ENCODE data around the gene TRPM4.

Gene TRPM4

GRCh38 chr19:49155005-49155819 is 2.4 kb upstream of the TRPM4 start, which contains the start of gene HRC:
Gene HRC (minus strand): TSS chr19:49155396. CDS start chr19:49155237, 159 bp downstream.
- Histone ChIP-seq H3K27me3 (ENCODE audit: insufficient read depth, low read length) (peaks cover 52% of the 10 kb centered on the region), H3K4me1 (ENCODE audit: insufficient read depth, low read length) (peaks cover 4% of the 10 kb centered on the region; the same call in 1 of the 2 replicates), H3K9ac (ENCODE audit: low read depth, low read length) (no peak within 1 kb of the TSS), H3K4me3 (ENCODE audit: low read length) (no peak within 1 kb of the TSS), H3K9me3 (ENCODE audit: insufficient read depth, low read depth, low read length) (no peaks in the 10 kb centered on the region), H3K36me3 (ENCODE audit: insufficient read depth, low read depth, low read length) (no peaks in the 10 kb centered on the region), H3K27ac (ENCODE audit: low read length) (no peak within 1 kb of the TSS)

- Histone ChIP-seq H3K4me3 (ENCODE audit: low read length) (no peak overlapping the region), H3K36me3 (ENCODE audit: insufficient read depth, low read depth, low read length) (no peaks in the 10 kb centered on the region), H3K27me3 (ENCODE audit: insufficient read depth, low read length) (peaks cover 51% of the 10 kb centered on the region), H3K9me3 (ENCODE audit: insufficient read depth, low read depth, low read length) (no peaks in the 10 kb centered on the region), H3K9ac (ENCODE audit: low read depth, low read length) (no peak overlapping the region), H3K27ac (ENCODE audit: low read length) (no peak overlapping the region), H3K4me1 (ENCODE audit: insufficient read depth, low read length) (peaks cover 4% of the 10 kb centered on the region; the same call in 1 of the 2 replicates)
These were observed 1.7 kb upstream of the TRPM4 start for GRCh38 chr19:49155820-49156346.

GRCh38 chr19:49160450-49161189 is 3.0 kb downstream of the TRPM4 start:
- Histone ChIP-seq H3K9me3 (ENCODE audit: insufficient read depth, low read depth, low read length) (no peaks in the 10 kb centered on the region), H3K27me3 (ENCODE audit: insufficient read depth, low read length) (peaks cover 30% of the 10 kb centered on the region; the same call in 1 of the 2 replicates), H3K9ac (ENCODE audit: low read depth, low read length) (no peak overlapping the region), H3K27ac (ENCODE audit: low read length) (no peak overlapping the region), H3K4me3 (ENCODE audit: low read length) (no peak overlapping the region), H3K4me1 (ENCODE audit: insufficient read depth, low read length) (peaks cover 8% of the 10 kb centered on the region), H3K36me3 (ENCODE audit: insufficient read depth, low read depth, low read length) (no peaks in the 10 kb centered on the region)

GRCh38 chr19:49161987-49162386 is 4.4 kb downstream of the TRPM4 start:
- no peaks in the 10 kb centered on the region for H3K36me3 ChIP-seq (ENCODE audit: insufficient read depth, low read depth, low read length)
- no peak overlapping the region for H3K4me3 ChIP-seq (ENCODE audit: low read length)
- H3K9ac ChIP-seq (ENCODE audit: low read depth, low read length), result no peak overlapping the region
- H3K27me3 ChIP-seq (ENCODE audit: insufficient read depth, low read length), result peaks cover 34% of the 10 kb centered on the region; the same call in 1 of the 2 replicates
- peaks cover 4% of the 10 kb centered on the region for H3K4me1 ChIP-seq (ENCODE audit: insufficient read depth, low read length)
- H3K9me3 ChIP-seq (ENCODE audit: insufficient read depth, low read depth, low read length), result no peaks in the 10 kb centered on the region
- H3K27ac ChIP-seq (ENCODE audit: low read length), result no peak overlapping the region

- H3K4me1 ChIP-seq (ENCODE audit: insufficient read depth, low read length), result peaks cover 4% of the 10 kb centered on the region
- H3K9ac ChIP-seq (ENCODE audit: low read depth, low read length), result peak overlapping the region; percentile 27; the same call in 1 of the 2 replicates
- H3K9me3 ChIP-seq (ENCODE audit: insufficient read depth, low read depth, low read length), result no peaks in the 10 kb centered on the region
- H3K36me3 ChIP-seq (ENCODE audit: insufficient read depth, low read depth, low read length), result no peaks in the 10 kb centered on the region
- H3K27ac ChIP-seq (ENCODE audit: low read length), result no peak overlapping the region
- peak overlapping the region; percentile 51; the same call in 1 of the 2 replicates for H3K4me3 ChIP-seq (ENCODE audit: low read length)
- H3K27me3 ChIP-seq (ENCODE audit: insufficient read depth, low read length), result peaks cover 19% of the 10 kb centered on the region; the same call in 1 of the 2 replicates
These were observed 7.6 kb downstream of the TRPM4 start for GRCh38 chr19:49165111-49165750.

- no peaks in the 10 kb centered on the region for H3K9me3 ChIP-seq (ENCODE audit: insufficient read depth, low read depth, low read length)
- H3K27ac ChIP-seq (ENCODE audit: low read length), result no peak overlapping the region
- peaks cover 4% of the 10 kb centered on the region for H3K4me1 ChIP-seq (ENCODE audit: insufficient read depth, low read length)
- H3K36me3 ChIP-seq (ENCODE audit: insufficient read depth, low read depth, low read length), result no peaks in the 10 kb centered on the region
- H3K4me3 ChIP-seq (ENCODE audit: low read length), result peak overlapping the region; percentile 51; the same call in 1 of the 2 replicates
- H3K27me3 ChIP-seq (ENCODE audit: insufficient read depth, low read length), result peaks cover 19% of the 10 kb centered on the region; the same call in 1 of the 2 replicates
- H3K9ac ChIP-seq (ENCODE audit: low read depth, low read length), result no peak overlapping the region
These were observed 8.3 kb downstream of the TRPM4 start for GRCh38 chr19:49165865-49166301.

GRCh38 chr19:49167857-49168409 is 10.3 kb downstream of the TRPM4 start:
- Histone ChIP-seq H3K27me3 (ENCODE audit: insufficient read depth, low read length) (peaks cover 19% of the 10 kb centered on the region; the same call in 1 of the 2 replicates), H3K27ac (ENCODE audit: low read length) (no peak overlapping the region), H3K9me3 (ENCODE audit: insufficient read depth, low read depth, low read length) (no peaks in the 10 kb centered on the region), H3K4me3 (ENCODE audit: low read length) (no peak overlapping the region), H3K9ac (ENCODE audit: low read depth, low read length) (no peak overlapping the region), H3K4me1 (ENCODE audit: insufficient read depth, low read length) (peaks cover 4% of the 10 kb centered on the region), H3K36me3 (ENCODE audit: insufficient read depth, low read depth, low read length) (peaks cover 4% of the 10 kb centered on the region; the same call in 1 of the 2 replicates)

GRCh38 chr19:49168421-49168820 is 10.8 kb downstream of the TRPM4 start:
- H3K4me1 ChIP-seq (ENCODE audit: insufficient read depth, low read length), result peaks cover 4% of the 10 kb centered on the region
- peaks cover 4% of the 10 kb centered on the region; the same call in 1 of the 2 replicates for H3K36me3 ChIP-seq (ENCODE audit: insufficient read depth, low read depth, low read length)
- H3K4me3 ChIP-seq (ENCODE audit: low read length), result no peak overlapping the region
- H3K27me3 ChIP-seq (ENCODE audit: insufficient read depth, low read length), result peaks cover 19% of the 10 kb centered on the region; the same call in 1 of the 2 replicates
- H3K27ac ChIP-seq (ENCODE audit: low read length), result no peak overlapping the region
- no peak overlapping the region for H3K9ac ChIP-seq (ENCODE audit: low read depth, low read length)
- H3K9me3 ChIP-seq (ENCODE audit: insufficient read depth, low read depth, low read length), result no peaks in the 10 kb centered on the region

GRCh38 chr19:49173198-49173597 is 15.6 kb downstream of the TRPM4 start:
- H3K27me3 ChIP-seq (ENCODE audit: insufficient read depth, low read length), result no peaks in the 10 kb centered on the region
- no peaks in the 10 kb centered on the region for H3K9me3 ChIP-seq (ENCODE audit: insufficient read depth, low read depth, low read length)
- H3K27ac ChIP-seq (ENCODE audit: low read length), result no peak overlapping the region
- H3K4me1 ChIP-seq (ENCODE audit: insufficient read depth, low read length), result no peaks in the 10 kb centered on the region
- H3K36me3 ChIP-seq (ENCODE audit: insufficient read depth, low read depth, low read length), result peaks cover 4% of the 10 kb centered on the region; the same call in 1 of the 2 replicates
- no peak overlapping the region for H3K4me3 ChIP-seq (ENCODE audit: low read length)
- no peak overlapping the region for H3K9ac ChIP-seq (ENCODE audit: low read depth, low read length)

GRCh38 chr19:49180659-49181058 is 23.1 kb downstream of the TRPM4 start:
- Histone ChIP-seq H3K27ac (ENCODE audit: low read length) (no peak overlapping the region), H3K4me3 (ENCODE audit: low read length) (no peak overlapping the region), H3K4me1 (ENCODE audit: insufficient read depth, low read length) (no peaks in the 10 kb centered on the region)

More at GRCh38 chr19:49180659-49181058, 23.1 kb downstream of the TRPM4 start:
- Histone ChIP-seq H3K36me3 (ENCODE audit: insufficient read depth, low read depth, low read length) (no peaks in the 10 kb centered on the region), H3K9me3 (ENCODE audit: insufficient read depth, low read depth, low read length) (no peaks in the 10 kb centered on the region), H3K9ac (ENCODE audit: low read depth, low read length) (no peak overlapping the region), H3K27me3 (ENCODE audit: insufficient read depth, low read length) (no peaks in the 10 kb centered on the region)

All from iPS-20b (cell line).